AG04449 (cell line): Measurements from ENCODE around the gene PML.

Source experiments
- CTCF ChIA-PET: fragments of 350-600 bp; formaldehyde crosslinking; extraction: SDS; loops from one replicate; lab custom pipeline; 2021; ENCODE audit warnings: antibody characterized with exemption; lab: Yijun Ruan, JAX
- POLR2A ChIA-PET: fragments of 400-600, 350-600 bp; formaldehyde crosslinking; extraction: SDS; loops from one replicate; lab custom pipeline; 2020; ENCODE audit warnings: antibody characterized with exemption, inconsistent platforms; lab: Yijun Ruan, JAX
- DNase-seq: peaks from one replicate; pipeline ENCODE4 v3.0.0-alpha.2; 2010; ENCODE audit warnings: low read depth, low spot score
- H3K4me3 ChIP-seq: 2 replicates; pipeline ENCODE4 v1.5.1; 2011; ENCODE audit warnings: low read depth, mild to moderate bottlenecking, control low read depth, low read length
- TF ChIP-seq, protein P1 (sequence below): IDR thresholded peaks from one replicate; pipeline ENCODE4 v1.5.1; 2011; ENCODE audit warnings: mild to moderate bottlenecking, moderate library complexity, low read length, control low read depth, inconsistent platforms; ENCODE audit not compliant: insufficient read depth; ENCODE audit errors: missing control alignments

PML gene

DNA sequence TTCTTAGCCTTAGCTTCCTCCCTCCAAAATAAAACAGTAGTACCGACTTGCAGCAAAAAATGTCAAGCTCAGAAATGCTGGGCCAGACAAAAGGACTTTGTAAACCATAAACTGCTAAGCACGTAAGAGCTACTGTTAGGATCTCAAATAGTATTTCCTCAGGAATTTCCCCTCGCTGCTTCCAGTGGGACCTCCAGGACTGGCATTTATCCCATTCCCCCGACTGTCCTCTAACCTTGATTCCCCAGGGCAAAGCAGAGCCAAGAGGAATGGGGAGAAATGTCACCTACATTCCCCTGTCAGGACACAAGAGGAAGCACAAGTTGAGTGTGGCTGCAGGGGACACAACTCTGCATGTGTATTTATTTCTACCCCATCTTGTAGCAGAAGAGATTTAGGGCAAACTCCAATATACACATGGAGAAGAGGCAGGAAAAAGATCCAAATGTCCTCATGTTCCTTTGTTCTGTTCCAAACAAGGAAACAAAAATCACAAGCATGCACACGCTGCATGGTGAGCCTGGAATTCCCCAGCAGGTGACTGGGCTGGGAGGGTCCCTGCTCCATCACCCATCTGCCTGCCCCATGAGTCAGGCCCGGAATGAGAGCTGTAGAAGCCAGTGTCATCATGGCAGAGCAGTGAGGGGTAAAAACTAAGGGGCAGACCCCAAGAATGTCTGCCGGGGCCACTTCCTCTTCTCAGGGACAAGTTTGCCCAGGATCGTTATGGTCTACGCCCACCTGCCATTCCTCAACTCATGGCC lies 6.7 kb upstream of the PML start:
- CTCF ChIA-PET = interaction anchor here (1.1 to 11.3 kb wide), 7 partner anchors 9 to 333 kb away, joined by 3 to 126 read pairs (median 7); no protein-coding TSS in a partner anchor
- no peak for DNase-seq
- POLR2A ChIA-PET = no interaction called here
- H3K4me3 ChIP-seq = no peak overlapping the region
- TF ChIP-seq, protein P1, sequence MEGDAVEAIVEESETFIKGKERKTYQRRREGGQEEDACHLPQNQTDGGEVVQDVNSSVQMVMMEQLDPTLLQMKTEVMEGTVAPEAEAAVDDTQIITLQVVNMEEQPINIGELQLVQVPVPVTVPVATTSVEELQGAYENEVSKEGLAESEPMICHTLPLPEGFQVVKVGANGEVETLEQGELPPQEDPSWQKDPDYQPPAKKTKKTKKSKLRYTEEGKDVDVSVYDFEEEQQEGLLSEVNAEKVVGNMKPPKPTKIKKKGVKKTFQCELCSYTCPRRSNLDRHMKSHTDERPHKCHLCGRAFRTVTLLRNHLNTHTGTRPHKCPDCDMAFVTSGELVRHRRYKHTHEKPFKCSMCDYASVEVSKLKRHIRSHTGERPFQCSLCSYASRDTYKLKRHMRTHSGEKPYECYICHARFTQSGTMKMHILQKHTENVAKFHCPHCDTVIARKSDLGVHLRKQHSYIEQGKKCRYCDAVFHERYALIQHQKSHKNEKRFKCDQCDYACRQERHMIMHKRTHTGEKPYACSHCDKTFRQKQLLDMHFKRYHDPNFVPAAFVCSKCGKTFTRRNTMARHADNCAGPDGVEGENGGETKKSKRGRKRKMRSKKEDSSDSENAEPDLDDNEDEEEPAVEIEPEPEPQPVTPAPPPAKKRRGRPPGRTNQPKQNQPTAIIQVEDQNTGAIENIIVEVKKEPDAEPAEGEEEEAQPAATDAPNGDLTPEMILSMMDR = no peak

DNA sequence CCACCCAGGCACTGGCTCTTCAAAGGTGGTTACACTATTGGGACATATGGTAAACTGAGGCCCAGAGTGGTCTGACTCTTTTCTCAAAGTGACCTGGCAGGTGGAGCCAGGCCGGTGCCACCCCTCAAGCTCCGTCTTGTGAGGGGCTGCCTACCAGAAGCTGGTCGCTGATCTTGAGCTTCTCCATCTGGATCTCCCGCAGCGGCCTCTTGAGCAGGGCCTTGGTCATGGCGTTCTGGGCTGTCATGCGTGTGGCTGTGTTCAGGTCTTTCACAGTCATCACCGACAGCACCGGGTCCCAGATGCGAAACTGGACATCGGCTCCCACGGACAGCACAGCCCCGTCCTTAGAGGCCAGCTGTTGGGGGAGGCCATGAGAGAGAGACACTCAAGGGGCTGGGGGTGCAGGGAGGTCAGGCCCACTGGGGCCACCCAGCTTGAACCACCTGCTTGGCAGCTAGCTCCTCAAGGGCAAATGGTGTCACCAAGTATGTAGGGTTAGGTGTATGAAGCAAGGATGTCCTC lies 6.0 kb upstream of the PML start:
- CTCF ChIA-PET = interaction anchor here (0.9 to 11.3 kb wide), 7 partner anchors 9 to 332 kb away, joined by 3 to 126 read pairs (median 7); no protein-coding TSS in a partner anchor
- TF ChIP-seq, protein P1 = no peak
- no peak for DNase-seq
- POLR2A ChIA-PET = interaction anchor here (1.5 kb wide), 1 partner anchor 16 kb away, joined by 3 read pairs; no protein-coding TSS in a partner anchor
- H3K4me3 ChIP-seq = no peak overlapping the region

DNA sequence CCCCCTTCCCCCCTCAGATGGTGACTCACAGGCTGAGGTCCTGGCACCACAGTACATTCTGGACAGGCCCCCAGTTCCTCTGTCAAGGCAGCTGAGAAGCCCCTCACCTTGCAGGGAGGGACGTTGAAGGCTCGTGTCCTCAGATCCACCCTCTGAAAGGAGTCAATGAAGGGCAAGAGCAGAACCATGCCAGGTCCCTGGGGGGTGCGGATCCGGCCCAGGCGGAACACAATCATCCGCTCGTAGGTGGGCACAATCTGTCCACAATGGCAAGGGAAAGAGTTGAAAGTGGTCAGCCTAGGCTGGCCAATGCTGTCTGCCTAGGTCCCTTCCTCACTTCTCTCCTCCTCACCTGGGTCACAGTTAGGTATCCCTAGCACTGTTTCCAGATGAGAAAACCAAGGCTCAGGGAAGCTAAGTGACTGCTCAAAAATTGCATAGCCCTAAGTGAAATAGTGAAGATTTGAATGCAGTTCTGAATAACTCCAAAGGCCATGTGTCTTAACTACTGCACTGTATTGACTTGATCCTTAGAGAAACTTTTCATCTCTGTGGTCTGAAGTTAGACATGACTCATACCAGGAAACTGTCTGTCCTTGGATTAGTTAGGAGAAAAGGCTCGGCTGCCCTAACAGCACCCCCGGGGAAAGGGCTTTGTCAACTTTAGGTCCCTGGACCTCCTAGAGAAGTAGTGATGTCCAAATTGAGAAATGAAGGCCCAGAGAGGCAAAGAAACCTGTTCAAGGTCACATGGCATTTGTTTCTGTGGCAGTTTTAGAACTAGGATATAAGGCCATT lies 5.3 kb upstream of the PML start:
- peak; percentile 70 for DNase-seq
- TF ChIP-seq, protein P1 = no peak
- ChIA-PET POLR2A (interaction anchor here (1.5 kb wide), 1 partner anchor 16 kb away, joined by 3 read pairs; no protein-coding TSS in a partner anchor), CTCF (interaction anchor here (0.9 to 11.3 kb wide), 8 partner anchors 10 to 332 kb away, joined by 3 to 126 read pairs (median 8); no protein-coding TSS in a partner anchor)
- H3K4me3 ChIP-seq = no peak overlapping the region

DNA sequence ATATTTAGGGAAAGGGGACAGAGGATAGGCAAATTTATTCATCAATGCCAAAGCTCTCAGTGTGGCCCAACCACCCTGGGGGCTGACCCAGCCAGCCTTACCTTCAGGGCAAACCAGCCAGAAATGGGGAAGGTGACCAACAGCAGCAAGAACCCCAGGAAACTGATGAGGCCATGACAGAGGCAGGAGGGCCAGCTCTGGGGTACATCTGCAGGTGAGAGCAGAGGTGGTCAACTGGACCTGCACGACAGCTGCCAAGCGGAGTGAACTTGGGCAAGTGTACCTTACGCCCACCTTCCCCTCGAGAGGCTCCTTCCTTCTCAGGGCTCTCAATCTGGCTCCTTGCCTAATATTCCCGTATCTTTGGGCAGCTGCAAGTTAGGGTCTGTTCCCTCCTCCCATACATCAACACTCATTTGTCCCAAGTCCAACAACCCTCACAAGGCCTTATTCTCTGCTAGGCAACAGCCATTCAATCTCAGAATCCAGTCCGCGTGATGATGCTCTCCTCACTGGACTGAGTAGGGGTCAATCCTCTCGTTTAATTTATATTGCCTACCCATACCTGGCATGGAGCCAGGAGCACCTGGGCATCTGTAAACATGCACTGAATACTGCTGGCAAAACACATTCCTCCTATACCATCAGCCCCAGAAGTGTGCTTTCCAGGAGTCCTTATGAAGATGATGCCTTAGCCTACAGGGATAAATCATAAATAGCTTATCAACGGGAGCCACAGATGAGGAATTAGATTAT lies 4.1 kb upstream of the PML start:
- POLR2A ChIA-PET = interaction anchor here (1.5 kb wide), 1 partner anchor 18 kb away, joined by 3 read pairs; no protein-coding TSS in a partner anchor
- no peak for DNase-seq
- TF ChIP-seq, protein P1 = no peak
- CTCF ChIA-PET = interaction anchor here (0.6 to 11.3 kb wide), 13 partner anchors 8 to 331 kb away, joined by 3 to 126 read pairs (median 7); no protein-coding TSS in a partner anchor
- no peak overlapping the region for H3K4me3 ChIP-seq

DNA sequence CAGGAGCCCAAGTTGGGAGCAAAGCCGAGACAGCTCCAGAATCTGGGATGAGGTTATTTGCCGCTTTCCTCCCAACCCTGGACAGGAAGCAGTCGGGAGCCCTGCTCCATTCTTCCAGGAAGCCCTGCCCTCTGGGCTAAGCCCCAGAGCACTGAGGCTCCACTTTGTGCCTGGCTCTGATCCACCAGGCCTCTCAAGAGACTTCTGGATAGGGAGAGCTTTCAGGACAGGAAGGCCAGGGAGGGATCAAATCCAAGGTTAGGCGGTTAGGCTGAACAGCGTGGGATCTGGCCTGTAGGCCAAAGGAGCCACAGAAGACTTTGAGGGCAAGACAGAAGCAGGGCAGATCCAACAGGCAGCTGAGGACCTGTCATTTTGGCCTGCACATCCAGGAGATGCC lies 3.3 kb upstream of the PML start:
- H3K4me3 ChIP-seq = peak overlapping the region; percentile 71
- TF ChIP-seq, protein P1 = no peak
- POLR2A ChIA-PET = no interaction called here
- DNase-seq = no peak
- CTCF ChIA-PET = interaction anchor here (0.6 to 11.3 kb wide), 15 partner anchors 9 to 330 kb away, joined by 3 to 126 read pairs (median 7); no protein-coding TSS in a partner anchor
